Activated naive CD4-positive, alpha-beta T cell treated with anti-CD3 and anti-CD28 coated beads, Interleukin-2, amount 50 U/mL, for 72 hours (primary cell): ENCODE measurements around the gene ETV6. TPM values are rescaled to one million over a fixed set of nuclear protein-coding genes. Genes with fewer than 3 reads are reported as not detected.

Experiments
- ATAC-seq, 2 donors: fragments of 150-1000 bp; cut with Tn5 transposase; 2 replicates each; pipeline ENCODE4 v1.10.0; 2021; ENCODE audit warnings: mild to moderate bottlenecking in 2 of 2, moderate library complexity in 2 of 2
- DNase-seq, 2 donors: peaks; one replicate each; pipeline ENCODE4 v3.0.0; 2021 to 2022; ENCODE audit warnings: low spot score in 2 of 2
- H3K27ac Mint-ChIP-seq, 2 donors: one replicate each; pipeline ENCODE4 v1.8.0; 2022; ENCODE audit warnings: mild to moderate bottlenecking in 2 of 2, mixed read lengths in 2 of 2
- H3K36me3 Mint-ChIP-seq, 2 donors: one replicate each; pipeline ENCODE4 v1.8.0; 2022; ENCODE audit warnings: mixed read lengths in 2 of 2
- H3K9me3 Mint-ChIP-seq, 2 donors: one replicate each; pipeline ENCODE4 v1.8.0; 2022; ENCODE audit warnings: mixed read lengths in 2 of 2
- total RNA-seq, 2 donors: library from RNA; stranded (reverse); gene quantifications; one replicate each; pipeline ENCODE4 v1.2.3, GENCODE V29; 2022

Gene ETV6
- total RNA-seq, 2 donors from 2014 or later = 15.2 to 80.7 TPM

DNA sequence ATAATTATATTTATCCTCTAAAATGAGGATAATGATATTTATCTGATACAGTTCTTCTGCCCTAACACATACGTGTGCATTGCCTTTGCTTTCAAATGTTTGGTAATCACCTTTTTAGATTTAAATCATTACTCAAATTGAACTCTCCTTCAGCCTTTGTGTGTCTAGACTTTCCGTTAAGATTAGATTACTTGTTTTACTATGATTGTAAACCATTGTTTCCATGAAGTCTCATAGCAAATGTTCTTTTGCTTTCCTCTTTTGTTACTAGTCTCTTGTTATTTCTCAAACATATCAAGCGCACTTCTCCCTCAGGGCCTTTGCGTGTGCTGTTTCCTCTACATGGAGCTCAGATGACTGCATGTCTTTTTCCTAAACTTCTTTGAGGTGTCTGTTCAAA lies 63.7 kb downstream of the ETV6 start:
- peak in 1 of 2 donors; percentile 81 for ATAC-seq

DNA sequence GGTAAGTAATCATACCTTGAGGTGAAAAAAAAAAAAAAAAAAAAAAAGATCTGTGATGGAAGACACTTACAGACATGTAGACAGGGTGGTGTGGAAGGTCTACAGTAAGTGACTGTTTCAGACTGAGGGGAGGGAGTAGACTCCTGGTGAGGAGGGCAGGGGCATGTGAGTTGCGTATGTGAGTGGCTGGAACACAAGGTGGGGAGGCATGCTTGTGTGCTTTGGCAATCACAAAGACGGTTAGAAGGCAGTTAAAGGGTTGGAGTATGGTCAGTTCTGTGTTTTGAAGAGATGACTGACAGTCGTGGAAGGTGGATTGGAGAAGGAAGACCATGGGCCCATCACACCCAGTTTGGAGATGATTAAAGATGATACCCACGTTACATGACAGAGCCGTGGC lies 65.2 kb downstream of the ETV6 start:
- peaks cover 7 to 79% of the 10 kb centered on the region in 2 donors for H3K36me3 Mint-ChIP-seq
- ATAC-seq (no peak), DNase-seq (no peak)
- H3K9me3 Mint-ChIP-seq = no peaks in the 10 kb centered on the region
- H3K27ac Mint-ChIP-seq = peak overlapping the region; percentile 8 to 38

More for the DNA sequence above, 63.7 kb downstream of the ETV6 start:
- no peak for DNase-seq
- H3K27ac Mint-ChIP-seq = peak overlapping the region in 1 of 2 donors; percentile 81
- no peaks in the 10 kb centered on the region for H3K9me3 Mint-ChIP-seq
- H3K36me3 Mint-ChIP-seq = peaks cover 7 to 68% of the 10 kb centered on the region in 2 donors

DNA sequence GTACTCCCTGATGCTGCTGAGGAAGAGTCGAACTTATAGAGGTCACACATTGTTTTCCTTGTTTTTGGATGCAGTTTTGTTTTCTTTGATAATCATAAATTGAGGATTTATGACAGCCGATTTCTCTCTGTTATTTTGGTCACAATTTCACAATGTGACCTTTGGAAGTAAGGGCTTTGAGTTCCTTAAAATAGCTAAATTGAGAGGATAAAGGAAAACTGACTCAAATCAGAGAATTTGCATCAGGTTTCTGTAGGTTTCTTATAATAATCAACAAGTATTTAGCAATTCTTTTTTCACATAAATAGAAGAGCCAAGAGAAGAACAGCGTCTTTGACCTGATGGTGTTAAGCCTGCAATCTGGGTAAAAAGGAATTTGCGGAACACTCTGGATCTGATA lies 66.1 kb downstream of the ETV6 start:
- DNase-seq (no peak), ATAC-seq (no peak)
- Mint-ChIP-seq H3K27ac (no peak overlapping the region), H3K36me3 (peaks cover 7 to 78% of the 10 kb centered on the region in 2 donors), H3K9me3 (no peaks in the 10 kb centered on the region)

DNA sequence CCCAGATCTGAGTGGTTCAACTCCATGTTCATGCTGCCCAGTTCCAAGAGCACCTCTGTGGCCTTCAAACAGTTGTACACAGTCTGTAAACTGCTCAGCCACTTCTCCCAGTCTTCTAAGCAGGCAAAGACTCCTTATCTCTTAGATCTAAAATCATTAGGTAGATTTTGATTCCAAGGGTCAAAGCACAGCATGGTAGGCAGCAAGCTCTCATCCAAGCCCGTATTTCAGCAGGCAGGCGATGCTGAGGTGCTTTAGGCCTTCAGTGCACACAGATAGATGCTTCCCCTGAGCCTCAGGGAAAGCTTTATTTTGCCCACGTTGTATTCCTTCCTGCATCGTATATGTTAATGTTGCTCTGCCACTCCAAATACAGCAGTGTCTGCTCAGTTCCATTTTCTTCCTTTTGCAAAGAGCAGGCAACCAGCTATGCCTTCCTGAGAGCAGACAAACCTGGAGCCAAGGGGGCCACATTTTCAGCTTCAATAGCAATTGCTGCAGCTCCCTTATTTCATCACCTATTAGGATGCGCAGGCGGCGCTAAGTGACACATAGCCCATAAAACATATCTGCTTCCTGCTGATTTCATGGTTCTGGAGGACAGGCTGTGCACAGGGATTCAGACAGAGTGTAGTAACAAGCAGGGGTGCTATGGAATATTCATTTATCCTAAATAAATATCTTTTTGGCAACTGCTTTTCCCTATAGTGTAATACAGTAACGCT lies 67.5 kb downstream of the ETV6 start:
- Mint-ChIP-seq H3K9me3 (no peaks in the 10 kb centered on the region), H3K36me3 (peaks cover 3 to 67% of the 10 kb centered on the region in 2 donors), H3K27ac (no peak overlapping the region)
- ATAC-seq = no peak
- no peak for DNase-seq

DNA sequence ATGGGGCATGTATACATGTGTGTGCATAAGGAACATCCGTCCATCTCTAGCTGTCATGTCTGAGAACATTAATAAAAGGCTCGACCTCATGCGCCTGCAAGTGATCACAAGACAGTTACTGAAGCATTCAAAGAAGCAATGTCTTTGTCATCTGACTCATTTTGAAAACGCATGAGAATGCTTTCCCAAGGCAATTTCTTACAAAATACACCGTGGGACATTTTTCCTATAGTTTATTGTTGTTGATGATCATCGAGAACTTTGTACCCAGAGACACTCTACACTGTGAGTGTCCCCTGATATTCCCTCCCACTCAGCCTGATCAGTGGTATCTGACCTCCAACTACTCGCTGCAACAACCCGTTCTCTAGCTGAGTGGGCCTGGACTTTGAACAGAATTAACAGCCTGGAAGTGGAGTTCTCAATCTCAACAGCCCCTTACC lies 68.1 kb downstream of the ETV6 start:
- no peaks in the 10 kb centered on the region for H3K9me3 Mint-ChIP-seq
- peaks cover 0 to 61% of the 10 kb centered on the region in 2 donors for H3K36me3 Mint-ChIP-seq
- H3K27ac Mint-ChIP-seq = no peak overlapping the region
- ATAC-seq = no peak
- DNase-seq = no peak

DNA sequence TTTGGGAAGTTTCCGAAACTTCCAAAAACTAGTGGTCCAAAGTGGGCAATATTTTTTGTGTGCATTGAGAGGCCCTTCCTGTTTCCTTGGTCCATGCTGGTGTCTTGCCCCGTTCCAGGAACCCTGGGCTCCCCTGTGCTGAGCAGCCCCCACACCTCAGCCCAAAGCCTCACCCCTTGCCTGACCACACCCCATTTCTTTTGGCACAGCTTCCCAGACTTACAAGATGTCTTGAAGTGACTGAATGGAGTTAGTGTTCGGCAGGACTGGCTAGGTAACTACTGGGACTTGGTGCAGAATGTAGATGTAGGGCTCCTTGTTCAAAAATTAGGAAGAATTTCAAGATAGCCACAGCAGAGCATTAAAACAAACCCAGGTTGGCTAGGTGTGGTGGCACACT lies 68.6 kb downstream of the ETV6 start:
- no peak for DNase-seq
- no peak for ATAC-seq
- Mint-ChIP-seq H3K36me3 (peaks cover 0 to 58% of the 10 kb centered on the region in 2 donors), H3K27ac (no peak overlapping the region), H3K9me3 (no peaks in the 10 kb centered on the region)

DNA sequence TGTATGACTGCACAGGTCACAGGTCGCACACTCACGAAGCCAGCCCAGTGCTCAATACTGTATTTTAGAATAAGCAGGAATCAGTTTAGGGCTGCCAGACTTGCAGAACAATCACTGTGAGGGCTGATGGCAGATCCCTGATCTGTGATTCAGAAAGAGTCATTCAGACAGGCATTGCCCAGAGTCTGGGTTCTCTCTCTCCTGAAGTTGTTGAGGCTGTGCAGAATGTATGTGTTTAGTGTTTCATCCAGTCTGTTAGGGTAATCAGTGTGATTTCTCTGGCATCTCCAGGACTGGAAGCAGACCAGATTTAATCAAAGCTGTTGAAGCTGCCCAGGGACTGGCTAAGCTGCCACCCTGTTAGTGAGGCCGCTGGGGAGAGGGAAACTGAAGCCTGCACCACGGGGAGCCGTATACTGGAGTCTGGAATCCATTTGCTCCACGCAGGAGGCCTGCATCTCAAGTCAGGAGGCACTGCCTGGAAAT lies 69.3 kb downstream of the ETV6 start:
- no peaks in the 10 kb centered on the region for H3K9me3 Mint-ChIP-seq
- DNase-seq = no peak
- peak in 1 of 2 donors; percentile 15 for ATAC-seq
- H3K27ac Mint-ChIP-seq = peak overlapping the region; percentile 29 to 40
- peaks cover 0 to 62% of the 10 kb centered on the region in 2 donors for H3K36me3 Mint-ChIP-seq

DNA sequence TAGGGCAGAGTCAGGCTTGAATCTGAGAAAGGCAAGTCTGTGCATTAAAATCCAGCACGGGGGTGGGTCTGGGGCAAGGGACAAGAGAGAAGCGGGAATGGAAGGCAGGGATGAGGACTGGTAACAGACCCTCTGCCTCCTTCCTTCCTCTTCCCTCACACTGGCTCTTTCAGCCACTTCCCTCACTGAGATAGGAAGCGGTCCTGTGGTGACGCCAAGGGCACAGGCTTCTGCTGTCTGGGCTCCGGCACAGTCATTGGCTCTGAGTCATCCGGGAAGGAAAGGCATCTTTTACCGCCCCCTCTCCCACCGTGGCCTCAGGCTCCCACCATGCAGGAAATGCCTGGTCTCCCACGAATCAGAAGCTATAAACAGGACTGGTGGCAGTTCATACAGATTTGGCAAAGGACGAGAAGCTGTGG lies 70.2 kb downstream of the ETV6 start:
- ATAC-seq (peak; percentile 74 to 88), DNase-seq (no peak)
- Mint-ChIP-seq H3K9me3 (no peaks in the 10 kb centered on the region), H3K27ac (peak overlapping the region in 1 of 2 donors; percentile 40), H3K36me3 (peaks cover 0 to 55% of the 10 kb centered on the region in 2 donors)

DNA sequence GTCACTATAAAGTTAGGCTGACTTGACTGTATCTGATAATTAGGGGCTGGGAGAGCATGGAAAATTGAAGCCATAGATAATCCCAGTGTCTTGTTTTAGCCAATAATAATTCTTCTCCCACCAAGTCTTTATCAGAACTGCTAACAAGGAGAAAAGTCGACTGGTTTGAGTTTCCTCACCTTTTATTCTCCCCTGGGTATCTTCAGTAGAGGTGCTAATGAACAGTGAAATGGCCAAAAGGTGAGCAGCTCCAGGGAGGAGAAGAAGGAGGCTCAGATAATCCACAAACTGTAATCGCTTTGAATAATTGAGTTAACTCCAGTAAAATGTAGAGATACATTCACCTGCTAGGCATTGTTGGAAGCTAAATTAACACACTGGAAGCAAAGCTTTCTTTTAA lies 72.6 kb downstream of the ETV6 start:
- Mint-ChIP-seq H3K9me3 (peaks cover 0 to 6% of the 10 kb centered on the region in 2 donors), H3K27ac (no peak overlapping the region), H3K36me3 (peaks cover 0 to 43% of the 10 kb centered on the region in 2 donors)
- DNase-seq = no peak
- no peak for ATAC-seq

DNA sequence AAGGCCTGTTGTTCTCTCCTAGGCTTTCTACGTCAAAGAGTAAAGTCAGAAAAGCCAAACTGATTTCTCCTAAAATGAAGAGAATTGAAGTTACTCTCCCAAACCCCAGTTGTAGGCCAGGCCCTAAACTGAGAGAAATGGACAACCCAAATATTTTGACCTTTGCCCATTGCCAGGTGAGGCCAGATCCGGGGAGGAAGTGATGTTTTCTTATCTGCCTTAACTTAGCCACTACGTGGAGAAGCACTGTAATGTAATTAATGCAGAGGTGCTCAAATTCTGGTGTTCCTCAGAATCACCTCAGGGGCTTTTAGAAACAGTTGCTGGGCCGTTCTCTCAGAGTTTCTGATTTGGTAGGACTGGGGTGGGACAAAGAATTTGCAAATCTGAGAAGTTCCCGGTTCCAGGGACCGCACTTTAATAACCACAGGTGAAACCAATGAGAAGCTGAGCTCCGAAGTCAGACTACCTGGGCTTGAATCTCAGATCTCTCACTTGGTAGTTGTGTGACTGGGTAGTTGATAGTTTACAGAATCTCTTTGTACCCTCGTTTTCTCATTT lies 73.2 kb downstream of the ETV6 start:
- no peak overlapping the region for H3K27ac Mint-ChIP-seq
- H3K9me3 Mint-ChIP-seq = peaks cover 0 to 6% of the 10 kb centered on the region in 2 donors
- ATAC-seq (no peak), DNase-seq (no peak)
- peaks cover 0 to 43% of the 10 kb centered on the region in 2 donors for H3K36me3 Mint-ChIP-seq

DNA sequence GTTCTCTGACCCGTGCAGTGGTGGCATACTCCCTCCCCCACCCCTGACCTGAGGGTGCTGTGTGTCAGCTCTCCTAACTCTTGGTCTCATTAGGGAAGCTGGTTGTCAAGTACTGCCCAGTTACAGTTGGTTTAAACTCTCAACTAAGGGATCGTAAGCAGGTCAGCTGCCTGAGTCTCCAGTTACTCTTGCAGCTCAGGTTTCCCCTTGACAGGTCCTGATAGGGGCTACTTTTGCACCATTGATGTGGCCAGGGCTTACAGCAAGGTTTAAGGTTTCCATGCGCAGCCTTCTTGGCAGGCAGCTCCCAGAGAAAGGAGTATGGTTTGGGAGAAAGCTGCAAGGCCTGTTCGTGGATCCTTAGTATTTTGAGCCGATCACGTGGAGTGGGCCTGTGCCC lies 74.5 kb downstream of the ETV6 start:
- Mint-ChIP-seq H3K9me3 (peaks cover 0 to 6% of the 10 kb centered on the region in 2 donors), H3K36me3 (peaks cover 0 to 35% of the 10 kb centered on the region in 2 donors), H3K27ac (no peak overlapping the region)
- no peak for DNase-seq
- ATAC-seq = no peak

DNA sequence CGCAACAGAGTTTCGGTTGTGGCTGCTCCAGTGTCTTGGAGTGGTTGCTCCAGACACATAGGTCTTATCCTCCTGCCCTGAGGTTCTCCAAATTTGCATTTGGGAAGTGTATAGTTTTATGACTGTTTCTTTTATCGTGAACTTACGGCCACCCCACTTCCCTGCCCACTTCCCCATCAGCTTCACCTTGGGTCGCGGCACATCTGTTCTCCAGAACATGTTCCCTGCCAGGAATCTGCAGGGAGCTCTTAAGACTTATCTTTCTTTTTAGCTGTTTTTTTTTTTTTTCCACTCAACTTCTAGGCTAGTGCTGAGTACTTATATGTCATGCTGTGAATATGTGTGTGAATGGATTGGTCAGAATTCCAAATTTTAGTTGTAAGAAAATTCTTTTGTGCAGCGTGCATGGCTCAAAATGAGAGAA lies 75.4 kb downstream of the ETV6 start:
- Mint-ChIP-seq H3K36me3 (peaks cover 0 to 35% of the 10 kb centered on the region in 2 donors), H3K27ac (no peak overlapping the region), H3K9me3 (peaks cover 0 to 6% of the 10 kb centered on the region in 2 donors)
- no peak for DNase-seq
- ATAC-seq = no peak

DNA sequence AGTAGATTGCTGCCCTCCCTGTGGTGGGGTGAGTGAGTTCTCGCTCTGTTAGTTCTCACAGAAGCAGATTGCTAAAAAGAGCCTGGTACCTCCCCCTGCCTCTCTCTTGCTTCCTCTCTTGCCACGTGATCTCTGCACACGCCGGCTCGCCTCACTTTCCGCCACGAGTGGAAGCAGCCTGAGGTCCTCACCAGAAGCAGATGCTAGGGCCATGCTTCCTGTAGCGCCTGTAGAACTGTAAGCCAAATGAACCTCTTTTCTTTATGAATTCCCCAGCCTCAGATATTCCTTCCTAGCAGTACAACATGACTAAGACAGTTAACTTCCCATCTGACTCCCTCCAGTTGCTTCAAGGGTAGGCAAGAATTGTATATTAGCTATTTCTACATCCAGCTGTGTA lies 76.2 kb downstream of the ETV6 start:
- no peak for ATAC-seq
- Mint-ChIP-seq H3K27ac (no peak overlapping the region), H3K36me3 (peaks cover 0 to 36% of the 10 kb centered on the region in 2 donors), H3K9me3 (peaks cover 0 to 6% of the 10 kb centered on the region in 2 donors)
- no peak for DNase-seq

DNA sequence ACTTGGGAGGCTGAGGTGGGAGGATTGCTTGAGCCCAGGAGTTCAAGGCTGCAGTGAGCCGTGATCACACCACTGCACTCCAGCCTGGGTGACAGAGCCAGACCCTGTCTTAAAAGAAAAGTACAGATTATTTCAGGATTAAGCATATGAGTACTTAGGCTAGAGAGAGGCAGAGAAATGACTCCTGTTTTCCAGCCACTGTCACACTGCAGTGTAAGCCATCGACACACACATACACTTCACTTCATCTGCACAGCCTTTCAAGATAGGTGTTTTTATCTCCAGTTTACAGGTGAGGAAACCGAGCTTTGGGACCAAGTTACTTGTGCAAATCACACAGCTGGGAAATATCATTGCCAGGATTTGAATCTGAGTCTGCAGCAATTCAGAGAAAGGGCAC lies 77.2 kb downstream of the ETV6 start:
- H3K36me3 Mint-ChIP-seq = peaks cover 0 to 36% of the 10 kb centered on the region in 2 donors
- DNase-seq (no peak), ATAC-seq (peak; percentile 45 to 61)
- H3K27ac Mint-ChIP-seq = peak overlapping the region; percentile 57 to 75
- peaks cover 0 to 6% of the 10 kb centered on the region in 2 donors for H3K9me3 Mint-ChIP-seq

DNA sequence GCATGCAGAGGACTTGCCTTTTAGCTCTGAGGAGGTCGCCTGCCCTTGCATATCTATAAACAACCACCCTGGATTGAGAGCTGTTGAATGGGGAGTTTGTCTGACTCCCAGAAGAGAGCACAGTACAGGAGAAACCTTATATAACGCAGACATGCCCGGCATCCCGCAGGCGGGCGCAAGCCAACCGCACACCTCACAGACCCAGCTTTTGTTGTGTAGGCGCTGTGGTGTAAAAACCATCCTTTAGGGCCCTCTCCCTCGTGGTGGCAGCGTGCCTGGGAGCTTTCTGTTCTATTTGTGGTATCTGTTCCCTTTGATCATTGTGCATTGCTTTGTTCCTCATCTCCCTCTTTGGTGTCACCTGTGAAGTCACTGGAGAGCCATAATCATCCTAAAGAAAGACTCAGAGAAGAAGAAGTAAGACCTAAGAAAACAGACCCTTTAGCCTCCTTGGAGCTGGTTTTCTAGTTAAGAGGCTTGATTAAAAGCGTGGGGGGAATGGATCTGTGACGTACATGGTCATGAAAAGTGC lies 77.7 kb downstream of the ETV6 start:
- Mint-ChIP-seq H3K9me3 (peaks cover 0 to 6% of the 10 kb centered on the region in 2 donors), H3K27ac (peak overlapping the region; percentile 57 to 75), H3K36me3 (peaks cover 0 to 36% of the 10 kb centered on the region in 2 donors)
- peak; percentile 61 to 77 for DNase-seq
- peak; percentile 79 to 80 for ATAC-seq

DNA sequence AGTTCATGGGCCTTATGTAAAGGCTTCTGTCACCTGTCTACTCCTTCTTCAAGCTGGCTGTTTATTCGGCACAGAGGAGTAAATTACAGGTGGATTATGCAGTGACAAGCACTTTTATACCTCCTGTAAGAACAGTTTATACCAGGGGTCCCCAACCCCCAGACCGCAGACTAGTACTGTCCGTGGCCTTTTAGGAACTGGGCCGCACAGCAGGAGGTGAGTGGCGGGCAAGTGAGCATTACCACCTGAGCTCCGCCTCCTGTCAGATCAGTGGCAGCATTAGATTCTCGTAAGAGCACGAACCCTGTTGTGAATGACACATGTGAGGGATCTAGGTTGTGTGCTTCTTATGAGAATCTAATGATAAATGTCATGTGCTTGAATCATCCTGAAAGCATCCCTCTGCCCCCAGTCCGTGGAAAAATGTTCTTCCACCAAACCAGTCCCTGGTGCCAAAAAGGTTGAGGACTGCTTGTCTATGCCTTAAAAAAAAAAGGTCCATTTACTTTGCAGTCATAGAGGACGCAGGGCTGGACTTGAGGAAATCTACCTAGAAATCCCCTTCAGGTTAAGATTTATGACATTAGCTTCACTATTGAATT lies 78.8 kb downstream of the ETV6 start:
- H3K27ac Mint-ChIP-seq = no peak overlapping the region
- peaks cover 0 to 40% of the 10 kb centered on the region in 2 donors for H3K36me3 Mint-ChIP-seq
- DNase-seq (no peak), ATAC-seq (no peak)
- peaks cover 0 to 6% of the 10 kb centered on the region in 2 donors for H3K9me3 Mint-ChIP-seq

DNA sequence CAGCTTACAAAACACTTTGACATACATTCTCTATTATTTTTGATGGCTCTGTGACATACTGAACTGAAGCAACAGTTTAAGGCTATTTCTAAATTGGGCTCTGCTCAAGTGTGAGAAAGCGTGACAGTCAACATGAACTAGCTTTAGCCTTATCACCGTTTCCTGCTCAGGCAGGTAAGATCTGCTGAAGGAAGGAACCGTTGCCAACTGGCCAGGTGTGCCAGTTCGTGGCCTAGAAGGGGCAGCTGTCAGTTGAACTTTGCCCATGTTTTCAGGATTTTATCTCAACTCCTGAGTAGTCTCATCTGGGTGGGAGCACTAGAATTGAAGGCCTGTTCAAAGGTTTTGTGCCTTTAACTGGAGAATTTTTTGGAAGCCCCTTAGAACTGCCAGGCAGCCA lies 79.5 kb downstream of the ETV6 start:
- Mint-ChIP-seq H3K27ac (no peak overlapping the region), H3K9me3 (peaks cover 0 to 6% of the 10 kb centered on the region in 2 donors), H3K36me3 (peaks cover 0 to 33% of the 10 kb centered on the region in 2 donors)
- DNase-seq (no peak), ATAC-seq (no peak)
